H1 (cell line): Measurements from ENCODE around the gene ZFAND3. TPM values are rescaled to one million over a fixed set of nuclear protein-coding genes. Genes with fewer than 3 reads are reported as not detected.

Experiments used
- CTCF ChIA-PET: fragments of 300-600 bp; sonication (Branson Sonifier 250); formaldehyde crosslinking; loops from one replicate; lab custom pipeline; 2021; ENCODE audit not compliant: partially characterized antibody; lab: Charles Lee
- POLR2A ChIA-PET: fragments of 300-600 bp; sonication (Branson Sonifier 250); formaldehyde crosslinking; loops from one replicate; lab custom pipeline; 2021; ENCODE audit warnings: inconsistent platforms; ENCODE audit not compliant: partially characterized antibody; lab: Charles Lee
- DNase-seq, 2 experiments: peaks; one replicate each; pipeline versions ENCODE4 v3.0.0 to v3.0.0-alpha.2; 2010 to 2022; ENCODE audit warnings: low spot score in 2 of 2, low read depth in 1 of 2, mixed read lengths in 1 of 2
- FAIRE-seq: peaks from 2 replicates; lab custom pipeline; 2011; peaks lifted over from hg19 to GRCh38; lab: Jason Lieb, UNC
- H2AFZ ChIP-seq: 2 replicates; pipeline ENCODE4 v1.8.1; 2012; ENCODE audit warnings: low read length, inconsistent platforms
- H2AK5ac ChIP-seq: 2 replicates; pipeline ENCODE4 v1.6.1; 2013; ENCODE audit warnings: low read depth, low read length
- H2BK120ac ChIP-seq: replicated peaks from 2 replicates; pipeline ENCODE3; 2013; ENCODE audit warnings: low read depth, low read length, inconsistent platforms
- H2BK12ac ChIP-seq: 2 replicates; pipeline ENCODE4 v1.6.1; 2013; ENCODE audit warnings: low read depth, low read length
- H2BK15ac ChIP-seq: 2 replicates; pipeline ENCODE4 v1.6.1; 2013; ENCODE audit warnings: low read length
- H2BK20ac ChIP-seq: 2 replicates; pipeline ENCODE4 v1.6.1; 2013; ENCODE audit warnings: low read length
- H2BK5ac ChIP-seq: 2 replicates; pipeline ENCODE4 v1.6.1; 2013; ENCODE audit warnings: low read depth, low read length
- H3K14ac ChIP-seq: 2 replicates; pipeline ENCODE4 v1.6.1; 2013; ENCODE audit warnings: inconsistent platforms; ENCODE audit not compliant: insufficient read length
- H3K18ac ChIP-seq: 2 replicates; pipeline ENCODE4 v1.6.1; 2013; ENCODE audit warnings: low read length; ENCODE audit errors: extremely low read depth
- H3K23ac ChIP-seq: 2 replicates; pipeline ENCODE4 v1.6.1; 2013; ENCODE audit warnings: inconsistent platforms; ENCODE audit not compliant: insufficient read length
- H3K23me2 ChIP-seq: 2 replicates; pipeline ENCODE4 v1.6.1; 2013; ENCODE audit warnings: low read depth, low read length
- H3K27ac ChIP-seq: 2 replicates; pipeline ENCODE4 v1.6.1; 2011; ENCODE audit warnings: low read depth, low read length, inconsistent platforms
- H3K27me3 ChIP-seq, 4 experiments: replicated peaks in 1 of 4; 1 replicate in 1 of 4; 2 replicates in 3 of 4; pipeline versions ENCODE4 v1.6.1 to v1.8.1; 2011 to 2013; ENCODE audit warnings: low read length in 3 of 4, mild to moderate bottlenecking in 3 of 4, inconsistent platforms in 2 of 4, mixed read lengths in 2 of 4, moderate library complexity in 1 of 4; ENCODE audit not compliant: control insufficient read depth in 3 of 4, insufficient read depth in 3 of 4; ENCODE audit errors: extremely low read depth in 1 of 4
- H3K36me3 ChIP-seq, 4 experiments: 2 replicates each; pipeline versions ENCODE4 v1.6.1 to v1.8.1; 2011 to 2013; ENCODE audit warnings: mild to moderate bottlenecking in 4 of 4, low read length in 3 of 4, moderate library complexity in 2 of 4, control low read depth in 1 of 4, inconsistent platforms in 1 of 4; ENCODE audit not compliant: insufficient read depth in 4 of 4, control insufficient read depth in 2 of 4
- H3K4ac ChIP-seq: replicated peaks from 2 replicates; pipeline ENCODE3; 2013; ENCODE audit warnings: low read length, low read depth, mixed read lengths, inconsistent platforms; ENCODE audit not compliant: insufficient read length
- H3K4me1 ChIP-seq, 4 experiments: replicated peaks in 1 of 4; 1 replicate in 1 of 4; 2 replicates in 3 of 4; pipeline versions ENCODE4 v1.6.1 to v1.8.1; 2011 to 2013; ENCODE audit warnings: low read length in 3 of 4, inconsistent platforms in 2 of 4, mixed read lengths in 1 of 4; ENCODE audit not compliant: insufficient read depth in 4 of 4, control insufficient read depth in 3 of 4
- H3K4me2 ChIP-seq, 2 experiments: 2 replicates each; pipeline versions ENCODE4 v1.6.1 to v1.8.1; 2011 to 2013; ENCODE audit warnings: low read depth in 2 of 2, low read length in 2 of 2, control low read depth in 1 of 2, inconsistent platforms in 1 of 2, mild to moderate bottlenecking in 1 of 2; ENCODE audit not compliant: insufficient read depth in 1 of 2
- H3K4me3 ChIP-seq, 4 experiments: fragments of 200-600, 300-600 bp in 1 of 4; sonication (generic), shearing (Covaris generic), sonication (Bioruptor Twin) in 1 of 4; 2 replicates each; pipeline versions ENCODE4 v1.5.1 to v1.8.1; 2011 to 2016; ENCODE audit warnings: low read length in 4 of 4, low read depth in 3 of 4, control low read depth in 2 of 4, inconsistent platforms in 2 of 4, mild to moderate bottlenecking in 2 of 4, mixed read lengths in 1 of 4, moderate library complexity in 1 of 4; ENCODE audit not compliant: insufficient read depth in 2 of 4; ENCODE audit errors: extremely low read depth in 1 of 4
- H3K56ac ChIP-seq: replicated peaks from 2 replicates; pipeline ENCODE3; 2013; ENCODE audit warnings: low read depth, mild to moderate bottlenecking, mixed read lengths, low read length, inconsistent platforms; ENCODE audit not compliant: insufficient read length
- H3K79me1 ChIP-seq: 2 replicates; pipeline ENCODE4 v1.6.1; 2013; ENCODE audit warnings: low read depth, low read length, control low read depth
- H3K79me2 ChIP-seq, 2 experiments: 2 replicates each; pipeline versions ENCODE4 v1.6.1 to v1.8.1; 2012 to 2013; ENCODE audit warnings: low read length in 2 of 2, mild to moderate bottlenecking in 2 of 2, inconsistent platforms in 1 of 2; ENCODE audit not compliant: insufficient read depth in 2 of 2, control insufficient read depth in 1 of 2
- H3K9ac ChIP-seq, 4 experiments: replicated peaks in 1 of 4; 1 replicate in 1 of 4; 2 replicates in 3 of 4; pipeline versions ENCODE4 v1.6.1 to v1.8.1; 2011 to 2013; ENCODE audit warnings: low read depth in 3 of 4, low read length in 3 of 4, control low read depth in 2 of 4, mild to moderate bottlenecking in 2 of 4, moderate library complexity in 2 of 4, inconsistent platforms in 1 of 4; ENCODE audit errors: extremely low read depth in 1 of 4
- H3K9me3 ChIP-seq, 2 experiments: 2 replicates each; pipeline versions ENCODE4 v1.6.1 to v1.8.1; 2012 to 2013; ENCODE audit warnings: mild to moderate bottlenecking in 2 of 2, moderate library complexity in 2 of 2, control low read depth in 1 of 2, inconsistent platforms in 1 of 2, low read depth in 1 of 2, low read length in 1 of 2, mixed read lengths in 1 of 2; ENCODE audit not compliant: insufficient read depth in 2 of 2
- H4K20me1 ChIP-seq, 2 experiments: replicated peaks in 1 of 2; 2 replicates each; pipeline versions ENCODE3 to v1.8.1; 2011 to 2013; ENCODE audit warnings: inconsistent platforms in 2 of 2, low read length in 2 of 2, mild to moderate bottlenecking in 1 of 2; ENCODE audit not compliant: insufficient read depth in 2 of 2, control insufficient read depth in 1 of 2
- H4K5ac ChIP-seq: 2 replicates; pipeline ENCODE4 v1.6.1; 2013; ENCODE audit warnings: low read length, low read depth, mixed read lengths, inconsistent platforms; ENCODE audit not compliant: insufficient read length
- H4K8ac ChIP-seq: 2 replicates; pipeline ENCODE4 v1.8.0; 2013; ENCODE audit warnings: mild to moderate bottlenecking, moderate library complexity, low read length, inconsistent platforms; ENCODE audit not compliant: insufficient read depth; ENCODE audit errors: extremely low read depth
- H4K91ac ChIP-seq: replicated peaks from 2 replicates; pipeline ENCODE3; 2013; ENCODE audit warnings: low read length, mixed read lengths, inconsistent platforms; ENCODE audit not compliant: insufficient read length
- BRCA1 ChIP-seq: IDR thresholded peaks from 2 replicates; pipeline ENCODE4 v1.6.1; 2012; ENCODE audit warnings: low read depth, low read length, improper control_type of control experiment
- CBX8 ChIP-seq: fragments of 300-800, 300-1000 bp; sonication (generic); IDR thresholded peaks from 2 replicates; pipeline ENCODE4 v1.7.1; 2016; ENCODE audit warnings: low read depth, low read length, borderline replicate concordance
- CTBP2 ChIP-seq: IDR thresholded peaks from 2 replicates; pipeline ENCODE4 v1.7.0; 2011; ENCODE audit warnings: borderline replicate concordance, mild to moderate bottlenecking, moderate library complexity, mixed read lengths, low read length; ENCODE audit not compliant: insufficient read depth, insufficient read length
- HDAC2 ChIP-seq, 2 experiments: fragments of 300-600 bp in 1 of 2; sonication (generic) in 1 of 2; IDR thresholded peaks; 2 replicates each; pipeline ENCODE4 v1.6.1; 2011 to 2012; ENCODE audit warnings: low read depth in 2 of 2, low read length in 2 of 2, mild to moderate bottlenecking in 2 of 2, moderate library complexity in 2 of 2, borderline replicate concordance in 1 of 2, inconsistent platforms in 1 of 2
- JUND ChIP-seq: IDR thresholded peaks from 2 replicates; pipeline ENCODE4 v1.6.1; 2011; ENCODE audit warnings: mild to moderate bottlenecking, improper control_type of control experiment, low read length
- RFX5 ChIP-seq: IDR thresholded peaks from 2 replicates; pipeline ENCODE4 v1.6.1; 2011; ENCODE audit warnings: low read depth, low read length, improper control_type of control experiment, borderline replicate concordance
- SP4 ChIP-seq: IDR thresholded peaks from 2 replicates; pipeline ENCODE4 v1.6.1; 2012; ENCODE audit warnings: low read length, inconsistent platforms
- TAF1 ChIP-seq: IDR thresholded peaks from 2 replicates; pipeline ENCODE4 v1.6.1; 2011; ENCODE audit warnings: mild to moderate bottlenecking, low read depth, low read length
- YY1 ChIP-seq: IDR thresholded peaks from 2 replicates; pipeline ENCODE4 v1.6.1; 2011; ENCODE audit warnings: low read depth, mild to moderate bottlenecking, low read length
- WGBS, 2 experiments: shearing (Covaris generic) in 1 of 2; methylation state at CpG; one replicate each; pipeline versions ENCODE4 v1.1.6 to v1.1.7; 2013 to 2015; ENCODE audit warnings: low lambda C conversion rate in 2 of 2, mixed read lengths in 2 of 2, inconsistent platforms in 1 of 2, low coverage in 1 of 2, missing lambda C conversion rate in 1 of 2; ENCODE audit not compliant: insufficient replicate concordance in 2 of 2, insufficient coverage in 1 of 2, insufficient read length in 1 of 2; ENCODE audit errors: extremely low coverage in 1 of 2, missing lambda C conversion rate in 1 of 2; 5-methylcytosine and 5-hydroxymethylcytosine counted together
- polyA plus RNA-seq, 7 experiments: library from polyadenylated mRNA; depleted of rRNA in 3 of 7; stranded (reverse) in 5 of 7; unstranded in 2 of 7; fragments of >200 nt in 5 of 7; fragments of 200-250 nt in 2 of 7; gene quantifications; 1 replicate in 5 of 7; 2 replicates in 1 of 7; 4 replicates in 1 of 7; pipeline versions ENCODE4 v1.2.1 to v1.2.3, GENCODE V29; 2011 to 2013; ENCODE audit warnings: missing spikeins in 2 of 7, mixed read lengths in 2 of 7
- total RNA-seq: library from RNA; stranded (reverse); fragmentation: NEBNext Ultra II Directional; extraction: Animal tissue kit (Norgen Biotek cat#: 25700); gene quantifications from 2 replicates; pipeline ENCODE4 v1.2.1, GENCODE V29; 2021

ZFAND3 gene
- total and polyA plus RNA-seq, 2 of the 8 experiments (the other 6 are each of a cell fraction or from before 2014, with no cell fraction given) = 13.0 to 51.3 TPM

- Histone ChIP-seq H3K23me2 (no peaks in the 10 kb centered on the region), H3K18ac (no peak overlapping the region), H4K5ac (no peak overlapping the region), H3K36me3 (no peaks in the 10 kb centered on the region), H2BK12ac (no peak overlapping the region), H3K79me2 (no peaks in the 10 kb centered on the region), H2BK120ac (no peak overlapping the region), H2AK5ac (no peak overlapping the region), H3K56ac (no peak overlapping the region), H3K9ac (no peak overlapping the region), H3K27me3 (no peaks in the 10 kb centered on the region), H2AFZ (no peak overlapping the region), H4K91ac (no peak overlapping the region), H3K4me2 (no peak overlapping the region), H3K9me3 (no peaks in the 10 kb centered on the region), H2BK5ac (no peak overlapping the region), H3K4me1 (peaks cover 0 to 24% (median 7%) of the 10 kb centered on the region in 4 experiments; a peak in 6 of 7 replicates), H3K27ac (no peak overlapping the region), H2BK20ac (no peak overlapping the region), H3K4ac (no peak overlapping the region), H3K14ac (no peak overlapping the region), H4K20me1 (peaks cover 0 to 2% of the 10 kb centered on the region in 2 experiments), H4K8ac (no peak overlapping the region), H3K4me3 (no peak overlapping the region), H2BK15ac (0 out of 2 replicates have a peak overlapping the region, but pooled peaks have one; percentile 88), H3K79me1 (no peaks in the 10 kb centered on the region), H3K23ac (no peak overlapping the region)
- ChIA-PET CTCF (interaction anchor here (1.0 to 1.1 kb wide), 2 partner anchors 149 to 320 kb away, joined by 3 to 5 read pairs; no protein-coding TSS in a partner anchor), POLR2A (no interaction called here)
- FAIRE-seq (no peak), DNase-seq (no peak)
- WGBS, 2 experiments = 89% methylated on average over 11 of the region's 11 CpGs; no CpG with 5 or more reads in 1 of the 2 experiments
- TF ChIP-seq RFX5 (no peak), SP4 (no peak), TAF1 (no peak), YY1 (no peak), CBX8 (no peak), JUND (no peak), BRCA1 (no peak), HDAC2 (IDR thresholded peaks at IDR 0.05; ENCODE audit: borderline replicate concordance in 1 of 2, low read depth in 2 of 2, low read length in 2 of 2) (no peak), CTBP2 (no peak)
Measured at GRCh38 chr6:38173909-38174308, 354.4 kb downstream of the ZFAND3 start.
